ENCODE results near the gene ORAI3. TPM values are rescaled to one million over a fixed set of nuclear protein-coding genes. Genes with fewer than 3 reads are reported as not detected.

ORAI3 gene
- polyA plus RNA-seq, 1 of the 3 experiments (the other 2 are of a cell fraction): 29.0 TPM

- no peak for TF ChIP-seq EP300 (IDR thresholded peaks at IDR 0.05; ENCODE audit: borderline replicate concordance in 1 of 2, low read depth in 1 of 2, low read length in 1 of 2)
- TF ChIP-seq EZH2phosphoT487 (IDR thresholded peaks at IDR 0.05; ENCODE audit: borderline replicate concordance, low read depth): no peak
- TF ChIP-seq RXRA (IDR thresholded peaks at IDR 0.05; ENCODE audit: borderline replicate concordance, low read depth): no peak
- TF ChIP-seq POLR2AphosphoS5 (IDR thresholded peaks at IDR 0.05; ENCODE audit: low read depth, low read length): no peak
Measured at GRCh38 chr16:30979170-30980022, 30.5 kb downstream of the ORAI3 start (continued).

- H4K20me1 ChIP-seq (ENCODE audit: insufficient read depth): no peaks in the 10 kb centered on the region
- H3K4me2 ChIP-seq: no peak overlapping the region
- ChIA-PET POLR2A (no interaction called here), CTCF (no interaction called here)
- no peak overlapping the region for H2AFZ ChIP-seq (ENCODE audit: low read depth)
- no peaks in the 10 kb centered on the region for H3K79me2 ChIP-seq (ENCODE audit: insufficient read depth)
- H3K4me1 ChIP-seq (ENCODE audit: control insufficient read depth in 1 of 2, insufficient read depth in 2 of 2, low read depth in 1 of 2, low read length in 1 of 2): no peaks in the 10 kb centered on the region; a peak in 1 of 4 replicates
- H3K4me3 ChIP-seq (ENCODE audit: low read depth in 2 of 2, low read length in 1 of 2): no peak overlapping the region
- peaks cover 8 to 36% of the 10 kb centered on the region in 2 experiments for H3K36me3 ChIP-seq (replicated peaks in 1 of 2; ENCODE audit: control insufficient read depth in 1 of 2, insufficient read depth in 2 of 2, low read length in 1 of 2)
- H3K27me3 ChIP-seq (ENCODE audit: insufficient read depth): no peaks in the 10 kb centered on the region
- no peak overlapping the region for H3K9ac ChIP-seq
- H3K9me3 ChIP-seq: no peaks in the 10 kb centered on the region
- TF ChIP-seq GATA2 (CRISPR knock-in tag; IDR thresholded peaks at IDR 0.05): no peak
- TF ChIP-seq YY1 (IDR thresholded peaks at IDR 0.05; ENCODE audit: low read depth): no peak
- no peak for TF ChIP-seq USF1 (IDR thresholded peaks at IDR 0.05; ENCODE audit: borderline replicate concordance, low read depth)
- no peak for TF ChIP-seq JUND (IDR thresholded peaks at IDR 0.05)
- TF ChIP-seq REST (IDR thresholded peaks at IDR 0.05; ENCODE audit: low read depth, low read length): no peak
- TF ChIP-seq ZBTB33 (IDR thresholded peaks at IDR 0.05; ENCODE audit: borderline replicate concordance, low read depth): no peak
- TF ChIP-seq MAX (IDR thresholded peaks at IDR 0.05; ENCODE audit: low read depth): no peak
- no peak for TF ChIP-seq USF2 (IDR thresholded peaks at IDR 0.05; ENCODE audit: borderline replicate concordance, low read depth, low read length)
- no peak for TF ChIP-seq PBX3 (IDR thresholded peaks at IDR 0.05)
- no peak for TF ChIP-seq CHD2 (IDR thresholded peaks at IDR 0.05; ENCODE audit: low read length, partially characterized antibody)
- no peak for TF ChIP-seq SMC3 (IDR thresholded peaks at IDR 0.05; ENCODE audit: low read depth, low read length)
- no peak for TF ChIP-seq GABPA (IDR thresholded peaks at IDR 0.05; ENCODE audit: low read depth)
- TF ChIP-seq MEF2A (IDR thresholded peaks at IDR 0.05; ENCODE audit: borderline replicate concordance, low read depth): no peak
- no peak for TF ChIP-seq POLR2AphosphoS5 (IDR thresholded peaks at IDR 0.05; ENCODE audit: low read depth, low read length)
- 93% methylated on average over 9 of the region's 15 CpGs for WGBS (ENCODE audit: low lambda C conversion rate)
- no peak for DNase-seq
- peaks cover 5% of the 10 kb centered on the region for H3F3A ChIP-seq (replicated peaks; ENCODE audit: insufficient read depth)
- H3K9me2 ChIP-seq: no peaks in the 10 kb centered on the region
- H3K27ac ChIP-seq (ENCODE audit: low read depth in 2 of 2, low read length in 1 of 2): no peak overlapping the region
Measured at GRCh38 chr16:30980023-30980371, 31.1 kb downstream of the ORAI3 start.
